Stimulated activated naive CD8-positive, alpha-beta T cell treated with anti-CD3 and anti-CD28 coated beads, Interleukin-15, Interleukin-2, amounts not matched to agents 100 ng/mL and 50 ng/mL, for 24 hours (primary cell): ENCODE data around the gene AHSA1.

Experiments
- H3K27ac Mint-ChIP-seq: one replicate; pipeline ENCODE4 v1.8.0; 2021; ENCODE audit warnings: mild to moderate bottlenecking, mixed read lengths
- H3K27me3 Mint-ChIP-seq: one replicate; pipeline ENCODE4 v1.8.0; 2021; ENCODE audit warnings: mixed read lengths
- H3K36me3 Mint-ChIP-seq: one replicate; pipeline ENCODE4 v1.8.0; 2021; ENCODE audit warnings: low read depth, mixed read lengths
- H3K4me1 Mint-ChIP-seq: one replicate; pipeline ENCODE4 v1.8.0; 2021; ENCODE audit warnings: low read depth, mixed read lengths
- H3K4me3 Mint-ChIP-seq: one replicate; pipeline ENCODE4 v1.8.0; 2021; ENCODE audit warnings: mild to moderate bottlenecking, mixed read lengths
- H3K9me3 Mint-ChIP-seq: one replicate; pipeline ENCODE4 v1.8.0; 2021; ENCODE audit warnings: mixed read lengths

AHSA1 gene

GRCh38 chr14:77511486-77512162, 53.7 kb downstream of the AHSA1 start:
- no peaks in the 10 kb centered on the region for H3K4me1 Mint-ChIP-seq
- no peak overlapping the region for H3K27ac Mint-ChIP-seq
- H3K36me3 Mint-ChIP-seq = peaks cover 55% of the 10 kb centered on the region
- H3K9me3 Mint-ChIP-seq = no peaks in the 10 kb centered on the region
- H3K27me3 Mint-ChIP-seq = no peaks in the 10 kb centered on the region
- H3K4me3 Mint-ChIP-seq = no peak overlapping the region

DNA sequence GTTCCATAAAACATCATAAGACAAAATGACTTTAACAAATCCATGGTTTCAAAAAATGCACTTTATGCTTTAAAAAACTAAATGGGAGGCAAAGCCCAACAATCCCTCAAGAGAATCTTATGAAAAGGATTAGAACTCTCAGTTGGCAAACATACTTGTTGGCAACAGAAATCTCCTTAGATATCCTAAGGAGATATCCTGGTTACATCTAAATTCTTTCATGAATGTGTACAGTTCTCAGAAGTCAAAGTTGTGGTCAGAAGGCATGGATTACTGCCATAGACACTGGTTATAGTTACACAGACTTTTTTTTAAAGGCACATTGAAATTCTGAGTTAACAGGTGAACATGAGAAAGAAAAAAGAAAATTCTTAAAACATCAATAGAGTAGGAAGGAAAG, 58.2 kb downstream of the AHSA1 start:
- Mint-ChIP-seq H3K4me1 (no peaks in the 10 kb centered on the region), H3K27ac (no peak overlapping the region), H3K36me3 (peaks cover 69% of the 10 kb centered on the region), H3K27me3 (no peaks in the 10 kb centered on the region), H3K4me3 (no peak overlapping the region), H3K9me3 (no peaks in the 10 kb centered on the region)
